H1 (cell line): ENCODE results near the gene PPARGC1A. TPM values are rescaled to one million over a fixed set of nuclear protein-coding genes. Genes with fewer than 3 reads are reported as not detected.

ENCODE experiments used
- CTCF ChIA-PET: fragments of 300-600 bp; sonication (Branson Sonifier 250); formaldehyde crosslinking; loops from one replicate; lab custom pipeline; 2021; ENCODE audit not compliant: partially characterized antibody; lab: Charles Lee
- POLR2A ChIA-PET: fragments of 300-600 bp; sonication (Branson Sonifier 250); formaldehyde crosslinking; loops from one replicate; lab custom pipeline; 2021; ENCODE audit warnings: inconsistent platforms; ENCODE audit not compliant: partially characterized antibody; lab: Charles Lee
- DNase-seq, 2 experiments: peaks; one replicate each; pipeline versions ENCODE4 v3.0.0 to v3.0.0-alpha.2; 2010 to 2022; ENCODE audit warnings: low spot score in 2 of 2, low read depth in 1 of 2, mixed read lengths in 1 of 2
- FAIRE-seq: peaks from 2 replicates; lab custom pipeline; 2011; peaks lifted over from hg19 to GRCh38; lab: Jason Lieb, UNC
- H2AFZ ChIP-seq: 2 replicates; pipeline ENCODE4 v1.8.1; 2012; ENCODE audit warnings: low read length, inconsistent platforms
- H2AK5ac ChIP-seq: 2 replicates; pipeline ENCODE4 v1.6.1; 2013; ENCODE audit warnings: low read depth, low read length
- H2BK120ac ChIP-seq: replicated peaks from 2 replicates; pipeline ENCODE3; 2013; ENCODE audit warnings: low read depth, low read length, inconsistent platforms
- H2BK12ac ChIP-seq: 2 replicates; pipeline ENCODE4 v1.6.1; 2013; ENCODE audit warnings: low read depth, low read length
- H2BK15ac ChIP-seq: 2 replicates; pipeline ENCODE4 v1.6.1; 2013; ENCODE audit warnings: low read length
- H2BK20ac ChIP-seq: 2 replicates; pipeline ENCODE4 v1.6.1; 2013; ENCODE audit warnings: low read length
- H2BK5ac ChIP-seq: 2 replicates; pipeline ENCODE4 v1.6.1; 2013; ENCODE audit warnings: low read depth, low read length
- H3K14ac ChIP-seq: 2 replicates; pipeline ENCODE4 v1.6.1; 2013; ENCODE audit warnings: inconsistent platforms; ENCODE audit not compliant: insufficient read length
- H3K18ac ChIP-seq: 2 replicates; pipeline ENCODE4 v1.6.1; 2013; ENCODE audit warnings: low read length; ENCODE audit errors: extremely low read depth
- H3K23ac ChIP-seq: 2 replicates; pipeline ENCODE4 v1.6.1; 2013; ENCODE audit warnings: inconsistent platforms; ENCODE audit not compliant: insufficient read length
- H3K23me2 ChIP-seq: 2 replicates; pipeline ENCODE4 v1.6.1; 2013; ENCODE audit warnings: low read depth, low read length
- H3K27ac ChIP-seq: 2 replicates; pipeline ENCODE4 v1.6.1; 2011; ENCODE audit warnings: low read depth, low read length, inconsistent platforms
- H3K27me3 ChIP-seq, 4 experiments: replicated peaks in 1 of 4; 1 replicate in 1 of 4; 2 replicates in 3 of 4; pipeline versions ENCODE4 v1.6.1 to v1.8.1; 2011 to 2013; ENCODE audit warnings: low read length in 3 of 4, mild to moderate bottlenecking in 3 of 4, inconsistent platforms in 2 of 4, mixed read lengths in 2 of 4, moderate library complexity in 1 of 4; ENCODE audit not compliant: control insufficient read depth in 3 of 4, insufficient read depth in 3 of 4; ENCODE audit errors: extremely low read depth in 1 of 4
- H3K36me3 ChIP-seq, 4 experiments: 2 replicates each; pipeline versions ENCODE4 v1.6.1 to v1.8.1; 2011 to 2013; ENCODE audit warnings: mild to moderate bottlenecking in 4 of 4, low read length in 3 of 4, moderate library complexity in 2 of 4, control low read depth in 1 of 4, inconsistent platforms in 1 of 4; ENCODE audit not compliant: insufficient read depth in 4 of 4, control insufficient read depth in 2 of 4
- H3K4ac ChIP-seq: replicated peaks from 2 replicates; pipeline ENCODE3; 2013; ENCODE audit warnings: low read length, low read depth, mixed read lengths, inconsistent platforms; ENCODE audit not compliant: insufficient read length
- H3K4me1 ChIP-seq, 4 experiments: replicated peaks in 1 of 4; 1 replicate in 1 of 4; 2 replicates in 3 of 4; pipeline versions ENCODE4 v1.6.1 to v1.8.1; 2011 to 2013; ENCODE audit warnings: low read length in 3 of 4, inconsistent platforms in 2 of 4, mixed read lengths in 1 of 4; ENCODE audit not compliant: insufficient read depth in 4 of 4, control insufficient read depth in 3 of 4
- H3K4me2 ChIP-seq, 2 experiments: 2 replicates each; pipeline versions ENCODE4 v1.6.1 to v1.8.1; 2011 to 2013; ENCODE audit warnings: low read depth in 2 of 2, low read length in 2 of 2, control low read depth in 1 of 2, inconsistent platforms in 1 of 2, mild to moderate bottlenecking in 1 of 2; ENCODE audit not compliant: insufficient read depth in 1 of 2
- H3K4me3 ChIP-seq, 4 experiments: fragments of 200-600, 300-600 bp in 1 of 4; sonication (generic), shearing (Covaris generic), sonication (Bioruptor Twin) in 1 of 4; 2 replicates each; pipeline versions ENCODE4 v1.5.1 to v1.8.1; 2011 to 2016; ENCODE audit warnings: low read length in 4 of 4, low read depth in 3 of 4, control low read depth in 2 of 4, inconsistent platforms in 2 of 4, mild to moderate bottlenecking in 2 of 4, mixed read lengths in 1 of 4, moderate library complexity in 1 of 4; ENCODE audit not compliant: insufficient read depth in 2 of 4; ENCODE audit errors: extremely low read depth in 1 of 4
- H3K56ac ChIP-seq: replicated peaks from 2 replicates; pipeline ENCODE3; 2013; ENCODE audit warnings: low read depth, mild to moderate bottlenecking, mixed read lengths, low read length, inconsistent platforms; ENCODE audit not compliant: insufficient read length
- H3K79me1 ChIP-seq: 2 replicates; pipeline ENCODE4 v1.6.1; 2013; ENCODE audit warnings: low read depth, low read length, control low read depth
- H3K79me2 ChIP-seq, 2 experiments: 2 replicates each; pipeline versions ENCODE4 v1.6.1 to v1.8.1; 2012 to 2013; ENCODE audit warnings: low read length in 2 of 2, mild to moderate bottlenecking in 2 of 2, inconsistent platforms in 1 of 2; ENCODE audit not compliant: insufficient read depth in 2 of 2, control insufficient read depth in 1 of 2
- H3K9ac ChIP-seq, 4 experiments: replicated peaks in 1 of 4; 1 replicate in 1 of 4; 2 replicates in 3 of 4; pipeline versions ENCODE4 v1.6.1 to v1.8.1; 2011 to 2013; ENCODE audit warnings: low read depth in 3 of 4, low read length in 3 of 4, control low read depth in 2 of 4, mild to moderate bottlenecking in 2 of 4, moderate library complexity in 2 of 4, inconsistent platforms in 1 of 4; ENCODE audit errors: extremely low read depth in 1 of 4
- H3K9me3 ChIP-seq, 2 experiments: 2 replicates each; pipeline versions ENCODE4 v1.6.1 to v1.8.1; 2012 to 2013; ENCODE audit warnings: mild to moderate bottlenecking in 2 of 2, moderate library complexity in 2 of 2, control low read depth in 1 of 2, inconsistent platforms in 1 of 2, low read depth in 1 of 2, low read length in 1 of 2, mixed read lengths in 1 of 2; ENCODE audit not compliant: insufficient read depth in 2 of 2
- H4K20me1 ChIP-seq, 2 experiments: replicated peaks in 1 of 2; 2 replicates each; pipeline versions ENCODE3 to v1.8.1; 2011 to 2013; ENCODE audit warnings: inconsistent platforms in 2 of 2, low read length in 2 of 2, mild to moderate bottlenecking in 1 of 2; ENCODE audit not compliant: insufficient read depth in 2 of 2, control insufficient read depth in 1 of 2
- H4K5ac ChIP-seq: 2 replicates; pipeline ENCODE4 v1.6.1; 2013; ENCODE audit warnings: low read length, low read depth, mixed read lengths, inconsistent platforms; ENCODE audit not compliant: insufficient read length
- H4K8ac ChIP-seq: 2 replicates; pipeline ENCODE4 v1.8.0; 2013; ENCODE audit warnings: mild to moderate bottlenecking, moderate library complexity, low read length, inconsistent platforms; ENCODE audit not compliant: insufficient read depth; ENCODE audit errors: extremely low read depth
- H4K91ac ChIP-seq: replicated peaks from 2 replicates; pipeline ENCODE3; 2013; ENCODE audit warnings: low read length, mixed read lengths, inconsistent platforms; ENCODE audit not compliant: insufficient read length
- POU5F1 ChIP-seq: IDR thresholded peaks from 2 replicates; pipeline ENCODE4 v1.6.1; 2011; ENCODE audit warnings: low read depth, mild to moderate bottlenecking, low read length, moderate library complexity
- SP1 ChIP-seq: IDR thresholded peaks from 2 replicates; pipeline ENCODE4 v1.6.1; 2011; ENCODE audit warnings: low read depth, low read length
- SUZ12 ChIP-seq: fragments of 200-600 bp; sonication (generic); IDR thresholded peaks from 2 replicates; pipeline ENCODE4 v1.6.1; 2012; ENCODE audit warnings: mild to moderate bottlenecking, inconsistent platforms, low read length, moderate library complexity, mixed read lengths
- WGBS, 2 experiments: shearing (Covaris generic) in 1 of 2; methylation state at CpG; one replicate each; pipeline versions ENCODE4 v1.1.6 to v1.1.7; 2013 to 2015; ENCODE audit warnings: low lambda C conversion rate in 2 of 2, mixed read lengths in 2 of 2, inconsistent platforms in 1 of 2, low coverage in 1 of 2, missing lambda C conversion rate in 1 of 2; ENCODE audit not compliant: insufficient replicate concordance in 2 of 2, insufficient coverage in 1 of 2, insufficient read length in 1 of 2; ENCODE audit errors: extremely low coverage in 1 of 2, missing lambda C conversion rate in 1 of 2; 5-methylcytosine and 5-hydroxymethylcytosine counted together
- polyA plus RNA-seq, 7 experiments: library from polyadenylated mRNA; depleted of rRNA in 3 of 7; stranded (reverse) in 5 of 7; unstranded in 2 of 7; fragments of >200 nt in 5 of 7; fragments of 200-250 nt in 2 of 7; gene quantifications; 1 replicate in 5 of 7; 2 replicates in 1 of 7; 4 replicates in 1 of 7; pipeline versions ENCODE4 v1.2.1 to v1.2.3, GENCODE V29; 2011 to 2013; ENCODE audit warnings: missing spikeins in 2 of 7, mixed read lengths in 2 of 7
- total RNA-seq: library from RNA; stranded (reverse); fragmentation: NEBNext Ultra II Directional; extraction: Animal tissue kit (Norgen Biotek cat#: 25700); gene quantifications from 2 replicates; pipeline ENCODE4 v1.2.1, GENCODE V29; 2021

PPARGC1A gene
- total and polyA plus RNA-seq, 2 of the 8 experiments (the other 6 are each of a cell fraction or from before 2014, with no cell fraction given) = 0.54 to 1.4 TPM

GRCh38 chr4:23779422-23779821 is 110.4 kb downstream of the PPARGC1A start:
- H3K4me1 ChIP-seq = peaks cover 0 to 12% (median under 1%) of the 10 kb centered on the region in 4 experiments; a peak in 3 of 7 replicates
- no peak overlapping the region for H4K8ac ChIP-seq
- no peak overlapping the region for H3K14ac ChIP-seq
- no peak overlapping the region for H2AFZ ChIP-seq
- WGBS, 2 experiments = 92% methylated on average over 6 of the region's 6 CpGs; no CpG with 5 or more reads in 1 of the 2 experiments
- no peak overlapping the region for H3K4me3 ChIP-seq
- no peak overlapping the region for H2AK5ac ChIP-seq
- H3K36me3 ChIP-seq = no peaks in the 10 kb centered on the region; a peak in 1 of 8 replicates
- H3K27me3 ChIP-seq = no peaks in the 10 kb centered on the region
- H4K91ac ChIP-seq = no peak overlapping the region
- no peaks in the 10 kb centered on the region for H3K23me2 ChIP-seq
- H3K4ac ChIP-seq = no peak overlapping the region
- H3K79me1 ChIP-seq = no peaks in the 10 kb centered on the region
- DNase-seq (no peak), FAIRE-seq (no peak)
- no peak overlapping the region for H3K18ac ChIP-seq
- no peak overlapping the region for H3K9ac ChIP-seq
- H2BK5ac ChIP-seq = no peak overlapping the region
- ChIA-PET CTCF (no interaction called here), POLR2A (no interaction called here)
- no peak overlapping the region for H2BK12ac ChIP-seq
- no peak overlapping the region for H4K5ac ChIP-seq
- H3K9me3 ChIP-seq = no peaks in the 10 kb centered on the region
- H2BK15ac ChIP-seq = no peak overlapping the region
- no peak for TF ChIP-seq SP1
- TF ChIP-seq POU5F1 = no peak
- TF ChIP-seq SUZ12 = no peak
- H3K27ac ChIP-seq = no peak overlapping the region
- H3K4me2 ChIP-seq = no peak overlapping the region
- no peaks in the 10 kb centered on the region for H3K79me2 ChIP-seq
- H2BK120ac ChIP-seq = no peak overlapping the region
- no peak overlapping the region for H3K56ac ChIP-seq
- no peak overlapping the region for H2BK20ac ChIP-seq
- H3K23ac ChIP-seq = no peak overlapping the region
- no peaks in the 10 kb centered on the region for H4K20me1 ChIP-seq
